ENCODE results near the gene IRF9. TPM values are rescaled to one million over a fixed set of nuclear protein-coding genes. Genes with fewer than 3 reads are reported as not detected.

IRF9 gene
- total and polyA plus RNA-seq, 2 of the 13 experiments (the other 11 are each of a cell fraction or from before 2014, with no cell fraction given) = 14.9 to 49.7 TPM

- TF ChIP-seq GPBP1L1 (CRISPR knock-in tag; IDR thresholded peaks at IDR 0.05) = no peak
- peak; percentile 35; the same call in 1 of the 2 replicates for TF ChIP-seq MNT (IDR thresholded peaks at IDR 0.05)
- TF ChIP-seq CCAR2 (optimal IDR thresholded peaks at IDR 0.05; ENCODE audit: low read depth, low read length) = no peak
- no peak for TF ChIP-seq RFX3 (CRISPR knock-in tag; IDR thresholded peaks at IDR 0.05)
- TF ChIP-seq ZNF431 (CRISPR knock-in tag; IDR thresholded peaks at IDR 0.05; ENCODE audit: borderline replicate concordance, low read depth) = no peak
- TF ChIP-seq GMEB1 (CRISPR knock-in tag; IDR thresholded peaks at IDR 0.05; ENCODE audit: borderline replicate concordance) = no peak
- TF ChIP-seq MLX (CRISPR knock-in tag; IDR thresholded peaks at IDR 0.05) = no peak
- no peak for TF ChIP-seq JARID2 (CRISPR knock-in tag; IDR thresholded peaks at IDR 0.05; ENCODE audit: insufficient replicate concordance)
- TF ChIP-seq ZNF747 (CRISPR knock-in tag; IDR thresholded peaks at IDR 0.05; ENCODE audit: borderline replicate concordance) = no peak
- TF ChIP-seq HNF4A (CRISPR knock-in tag; IDR thresholded peaks at IDR 0.05) = peak; percentile 28; the same call in 1 of the 2 replicates
- TF ChIP-seq CBX1 (IDR thresholded peaks at IDR 0.05; ENCODE audit: low read depth) = peak; percentile 9
- no peak for TF ChIP-seq CEBPB (IDR thresholded peaks at IDR 0.05; ENCODE audit: borderline replicate concordance, low read depth, low read length)
- TF ChIP-seq ZSCAN30 (CRISPR knock-in tag; IDR thresholded peaks at IDR 0.05) = no peak
- no peak for TF ChIP-seq SRY (CRISPR knock-in tag; IDR thresholded peaks at IDR 0.05)
- TF ChIP-seq ZNF619 (CRISPR knock-in tag; IDR thresholded peaks at IDR 0.05) = no peak
- TF ChIP-seq ZKSCAN5 (CRISPR knock-in tag; IDR thresholded peaks at IDR 0.05) = no peak; the same call in 1 of the 2 replicates
- no peak for TF ChIP-seq NFKB2 (CRISPR knock-in tag; IDR thresholded peaks at IDR 0.05; ENCODE audit: borderline replicate concordance)
- TF ChIP-seq ZNF510 (CRISPR knock-in tag; IDR thresholded peaks at IDR 0.05; ENCODE audit: low read depth) = no peak
- 0 out of 2 replicates have a peak, but pooled peaks have one; percentile 9 for TF ChIP-seq SAFB2 (CRISPR knock-in tag; IDR thresholded peaks at IDR 0.05; ENCODE audit: borderline replicate concordance, low read depth)
- 0 out of 2 replicates have a peak, but pooled peaks have one; percentile 34 for TF ChIP-seq FIP1L1 (IDR thresholded peaks at IDR 0.05; ENCODE audit: borderline replicate concordance, insufficient read depth, low read depth, low read length)
- no peak for TF ChIP-seq POLR2AphosphoS2 (IDR thresholded peaks at IDR 0.05; ENCODE audit: low read depth, low read length)
- TF ChIP-seq NFRKB (IDR thresholded peaks at IDR 0.05) = no peak
- TF ChIP-seq FOSL2 (CRISPR knock-in tag; IDR thresholded peaks at IDR 0.05) = no peak
- no peak for TF ChIP-seq RBFOX2 (IDR thresholded peaks at IDR 0.05; ENCODE audit: low read depth, low read length)
- TF ChIP-seq ZNF891 (CRISPR knock-in tag; IDR thresholded peaks at IDR 0.05) = no peak
- peak; percentile 12 for TF ChIP-seq HNRNPH1 (optimal IDR thresholded peaks at IDR 0.05; ENCODE audit: low read depth, low read length)
Measured at GRCh38 chr14:24138396-24139271, 22.4 kb upstream of the IRF9 start (continued).

All from HepG2 (cell line).